GM23338 (cell line): ENCODE results near the gene COL4A1. TPM values are rescaled to one million over a fixed set of nuclear protein-coding genes. Genes with fewer than 3 reads are reported as not detected.

Source experiments
- ATAC-seq: fragments of 200-7000 bp; cut with Tn5 transposase; 3 replicates; pipeline ENCODE4 v1.9.1; 2020
- DNase-seq: peaks from one replicate; pipeline ENCODE4 v3.0.0-alpha.2; 2015; ENCODE audit warnings: low spot score
- H2AFZ ChIP-seq: fragments of 200-600 bp; sonication (generic); 2 replicates; pipeline ENCODE4 v1.8.0; 2016; ENCODE audit warnings: antibody characterized with exemption, mild to moderate bottlenecking, moderate library complexity
- H3F3A ChIP-seq: fragments of 200-600 bp; sonication (generic); replicated peaks from 2 replicates; pipeline ENCODE4 v1.8.0; 2017; ENCODE audit warnings: antibody characterized with exemption, mixed run types, low read depth
- H3K27ac ChIP-seq: fragments of 200-600 bp; sonication (generic); 2 replicates; pipeline ENCODE4 v1.6.1; 2016; ENCODE audit warnings: low read depth
- H3K27me3 ChIP-seq: fragments of 200-600 bp; sonication (generic); 2 replicates; pipeline ENCODE4 v1.8.0; 2016; ENCODE audit warnings: mild to moderate bottlenecking, mixed run types, moderate library complexity; ENCODE audit not compliant: insufficient read depth
- H3K36me3 ChIP-seq: fragments of 200-600 bp; sonication (generic); 2 replicates; pipeline ENCODE4 v1.8.0; 2016; ENCODE audit warnings: mild to moderate bottlenecking; ENCODE audit not compliant: insufficient read depth
- H3K4me1 ChIP-seq: fragments of 200-600 bp; sonication (generic); 2 replicates; pipeline ENCODE4 v1.8.0; 2016; ENCODE audit warnings: mild to moderate bottlenecking, moderate library complexity; ENCODE audit not compliant: insufficient read depth
- H3K4me2 ChIP-seq: fragments of 200-600 bp; sonication (generic); 2 replicates; pipeline ENCODE4 v1.7.1; 2017; ENCODE audit warnings: mixed run types
- H3K4me3 ChIP-seq: fragments of 200-600 bp; sonication (generic); 2 replicates; pipeline ENCODE4 v1.6.1; 2016; ENCODE audit warnings: mixed run types
- H3K79me2 ChIP-seq: fragments of 200-600 bp; sonication (generic); replicated peaks from 2 replicates; pipeline ENCODE4 v1.8.0; 2017; ENCODE audit warnings: mild to moderate bottlenecking; ENCODE audit not compliant: insufficient read depth
- H3K9me2 ChIP-seq: fragments of 200-600 bp; sonication (generic); 2 replicates; pipeline ENCODE4 v1.8.0; 2017; ENCODE audit not compliant: insufficient read depth
- H4K20me1 ChIP-seq: fragments of 200-600 bp; sonication (generic); replicated peaks from 2 replicates; pipeline ENCODE4 v1.8.0; 2017; ENCODE audit warnings: mild to moderate bottlenecking; ENCODE audit not compliant: insufficient read depth
- H3K27ac Mint-ChIP-seq: 2 replicates; pipeline ENCODE4 v1.8.0; 2020; ENCODE audit warnings: inconsistent platforms, mild to moderate bottlenecking, moderate library complexity, mixed read lengths
- H3K27me3 Mint-ChIP-seq: 3 replicates; pipeline ENCODE4 v1.8.0; 2022; ENCODE audit warnings: low read depth, mild to moderate bottlenecking, moderate library complexity, mixed read lengths, inconsistent platforms; ENCODE audit not compliant: insufficient read depth, poor library complexity
- H3K36me3 Mint-ChIP-seq: 3 replicates; pipeline ENCODE4 v1.8.0; 2021; ENCODE audit warnings: low read depth, mild to moderate bottlenecking, inconsistent platforms, moderate library complexity, mixed read lengths
- H3K4me1 Mint-ChIP-seq: 3 replicates; pipeline ENCODE4 v1.8.0; 2020; ENCODE audit warnings: mild to moderate bottlenecking, inconsistent platforms, mixed read lengths
- H3K4me3 Mint-ChIP-seq: 3 replicates; pipeline ENCODE4 v1.8.0; 2021; ENCODE audit warnings: moderate library complexity, mild to moderate bottlenecking, inconsistent platforms, mixed read lengths
- H3K9me3 Mint-ChIP-seq: 3 replicates; pipeline ENCODE4 v1.8.0; 2020; ENCODE audit warnings: moderate library complexity, mild to moderate bottlenecking, inconsistent platforms, mixed read lengths
- CREB1 ChIP-seq: fragments of 250-450 bp; sonication (Bioruptor Pico); IDR thresholded peaks from 2 replicates; pipeline ENCODE4 v1.5.0; 2020; ENCODE audit warnings: low read depth, mild to moderate bottlenecking, moderate library complexity
- EZH2phosphoT487 ChIP-seq: fragments of 200-600 bp; sonication (generic); IDR thresholded peaks from one replicate; pipeline ENCODE4 v1.8.1; 2018; ENCODE audit warnings: antibody characterized with exemption; ENCODE audit not compliant: unreplicated experiment
- JUNB ChIP-seq: IDR thresholded peaks from one replicate; pipeline ENCODE4 v1.6.1; 2016; ENCODE audit warnings: antibody characterized with exemption; ENCODE audit not compliant: unreplicated experiment
- NANOG ChIP-seq: IDR thresholded peaks from 2 replicates; pipeline ENCODE4 v1.6.1; 2016; ENCODE audit warnings: antibody characterized with exemption, borderline replicate concordance
- POLR2AphosphoS5 ChIP-seq: IDR thresholded peaks from 2 replicates; pipeline ENCODE4 v1.6.1; 2016; ENCODE audit warnings: antibody characterized with exemption, low read depth
- STAT1 ChIP-seq: IDR thresholded peaks from one replicate; pipeline ENCODE4 v1.6.1; 2016; ENCODE audit warnings: antibody characterized with exemption; ENCODE audit not compliant: unreplicated experiment
- ZNF114 ChIP-seq: fragments of 250-450 bp; sonication (Bioruptor Pico); IDR thresholded peaks from 2 replicates; pipeline ENCODE4 v1.5.0; 2020; ENCODE audit warnings: mild to moderate bottlenecking, moderate library complexity
- polyA plus RNA-seq: library from polyadenylated mRNA; unstranded; fragments of >200 nt; fragmentation: Nextera tagmentation; extraction: Ambion mirVana; gene quantifications from 2 replicates; pipeline ENCODE4 v1.2.1, GENCODE V29; 2016
- total RNA-seq: library from RNA; depleted of rRNA; stranded (reverse); fragments of >200 nt; shearing (Covaris generic); gene quantifications from 2 replicates; pipeline ENCODE4 v1.2.3, GENCODE V29; 2014
- TF ChIP-seq, protein P1 (sequence below): IDR thresholded peaks from one replicate; pipeline ENCODE4 v1.6.1; 2018; ENCODE audit warnings: antibody characterized with exemption; ENCODE audit not compliant: unreplicated experiment
- TF ChIP-seq, protein P2 (sequence below): fragments of 250-450 bp; sonication (Bioruptor Pico); IDR thresholded peaks from 2 replicates; pipeline ENCODE4 v1.5.0; 2020; ENCODE audit warnings: mild to moderate bottlenecking, moderate library complexity
- TF ChIP-seq, protein P3 (sequence below), 2 experiments: fragments of 200-600 bp in 1 of 2; sonication (generic) in 1 of 2; conservative IDR thresholded peaks; 2 replicates each; pipeline versions ENCODE4 v1.5.1 to v1.6.1; 2016 to 2017; ENCODE audit warnings: antibody characterized with exemption in 2 of 2, low read depth in 2 of 2, mild to moderate bottlenecking in 2 of 2, moderate library complexity in 1 of 2
- TF ChIP-seq, protein P4 (sequence below): IDR thresholded peaks from 2 replicates; pipeline ENCODE4 v1.6.1; 2016; ENCODE audit warnings: antibody characterized with exemption

Gene COL4A1
- total and polyA plus RNA-seq, 2 experiments from 2014 or later = 39.1 to 110 TPM

DNA sequence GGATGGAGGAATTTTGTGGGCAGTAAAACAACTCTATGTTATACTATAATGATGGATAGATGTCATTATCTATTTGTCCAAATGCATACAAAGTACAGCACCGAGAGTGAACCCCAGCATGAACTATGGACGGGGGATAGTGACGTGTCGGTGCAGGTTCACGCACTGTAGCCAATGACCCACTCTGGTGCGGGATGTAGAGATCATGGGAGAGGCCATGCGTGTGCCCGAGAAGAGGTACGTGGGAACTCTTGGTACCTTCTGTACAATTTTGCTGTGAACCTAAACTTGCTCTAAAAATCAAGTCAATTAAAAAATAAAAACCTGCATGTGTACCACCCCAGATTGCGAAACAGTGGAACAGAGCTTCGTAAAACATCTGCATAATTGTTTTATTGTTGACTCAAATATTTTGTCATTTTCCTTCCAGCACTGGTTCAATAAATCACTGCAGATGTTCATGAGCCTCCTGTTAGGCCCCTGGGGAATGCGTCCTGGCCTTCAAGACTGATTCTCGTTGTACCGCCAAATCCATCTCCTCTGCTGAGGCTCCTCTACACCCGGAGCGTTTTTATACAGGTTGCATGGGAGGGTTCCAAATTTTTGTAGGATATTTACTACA, 30.9 kb downstream of the COL4A1 start (continued):
- TF ChIP-seq, protein P1, sequence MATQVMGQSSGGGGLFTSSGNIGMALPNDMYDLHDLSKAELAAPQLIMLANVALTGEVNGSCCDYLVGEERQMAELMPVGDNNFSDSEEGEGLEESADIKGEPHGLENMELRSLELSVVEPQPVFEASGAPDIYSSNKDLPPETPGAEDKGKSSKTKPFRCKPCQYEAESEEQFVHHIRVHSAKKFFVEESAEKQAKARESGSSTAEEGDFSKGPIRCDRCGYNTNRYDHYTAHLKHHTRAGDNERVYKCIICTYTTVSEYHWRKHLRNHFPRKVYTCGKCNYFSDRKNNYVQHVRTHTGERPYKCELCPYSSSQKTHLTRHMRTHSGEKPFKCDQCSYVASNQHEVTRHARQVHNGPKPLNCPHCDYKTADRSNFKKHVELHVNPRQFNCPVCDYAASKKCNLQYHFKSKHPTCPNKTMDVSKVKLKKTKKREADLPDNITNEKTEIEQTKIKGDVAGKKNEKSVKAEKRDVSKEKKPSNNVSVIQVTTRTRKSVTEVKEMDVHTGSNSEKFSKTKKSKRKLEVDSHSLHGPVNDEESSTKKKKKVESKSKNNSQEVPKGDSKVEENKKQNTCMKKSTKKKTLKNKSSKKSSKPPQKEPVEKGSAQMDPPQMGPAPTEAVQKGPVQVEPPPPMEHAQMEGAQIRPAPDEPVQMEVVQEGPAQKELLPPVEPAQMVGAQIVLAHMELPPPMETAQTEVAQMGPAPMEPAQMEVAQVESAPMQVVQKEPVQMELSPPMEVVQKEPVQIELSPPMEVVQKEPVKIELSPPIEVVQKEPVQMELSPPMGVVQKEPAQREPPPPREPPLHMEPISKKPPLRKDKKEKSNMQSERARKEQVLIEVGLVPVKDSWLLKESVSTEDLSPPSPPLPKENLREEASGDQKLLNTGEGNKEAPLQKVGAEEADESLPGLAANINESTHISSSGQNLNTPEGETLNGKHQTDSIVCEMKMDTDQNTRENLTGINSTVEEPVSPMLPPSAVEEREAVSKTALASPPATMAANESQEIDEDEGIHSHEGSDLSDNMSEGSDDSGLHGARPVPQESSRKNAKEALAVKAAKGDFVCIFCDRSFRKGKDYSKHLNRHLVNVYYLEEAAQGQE = no peak
- TF ChIP-seq CREB1 (CRISPR knock-in tag) (no peak), EZH2phosphoT487 (no peak), ZNF114 (CRISPR knock-in tag) (no peak), JUNB (no peak), NANOG (no peak), STAT1 (no peak), POLR2AphosphoS5 (no peak)

DNA sequence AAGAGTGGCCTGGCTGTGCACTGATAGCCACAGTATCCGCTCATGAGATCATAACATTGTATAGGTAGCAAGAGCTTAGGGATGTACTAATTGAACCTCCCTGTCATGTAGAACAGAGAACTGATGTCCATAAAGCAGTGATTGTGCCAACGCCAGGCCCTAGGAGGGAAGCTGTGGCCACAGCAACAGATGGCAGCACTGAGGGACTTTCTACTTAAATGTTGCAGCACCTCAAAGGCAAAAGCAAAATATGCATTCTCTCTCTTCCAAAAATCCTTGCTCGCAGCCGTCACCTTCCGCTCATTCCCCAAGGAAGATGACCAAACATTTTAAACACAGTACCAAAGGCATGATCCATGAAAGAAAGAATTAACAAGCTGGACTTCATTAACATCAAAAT, 32.3 kb downstream of the COL4A1 start:
- Histone ChIP-seq H2AFZ (no peak overlapping the region), H3K27me3 (no peaks in the 10 kb centered on the region), H3F3A (no peaks in the 10 kb centered on the region), H3K9me2 (no peaks in the 10 kb centered on the region), H3K4me2 (no peak overlapping the region), H3K27ac (no peak overlapping the region), H3K4me1 (no peaks in the 10 kb centered on the region; the same call in 1 of the 2 replicates), H3K4me3 (no peak overlapping the region), H4K20me1 (peaks cover 9% of the 10 kb centered on the region), H3K79me2 (peaks cover 40% of the 10 kb centered on the region), H3K36me3 (no peaks in the 10 kb centered on the region)
- H3K4me1 Mint-ChIP-seq = peaks cover 22% of the 10 kb centered on the region
- H3K4me3 Mint-ChIP-seq = no peak overlapping the region
- H3K9me3 Mint-ChIP-seq = no peaks in the 10 kb centered on the region
- no peaks in the 10 kb centered on the region for H3K27me3 Mint-ChIP-seq
- H3K36me3 Mint-ChIP-seq = no peaks in the 10 kb centered on the region
- peak; percentile 59 for ATAC-seq
- peak; percentile 41 for DNase-seq
- TF ChIP-seq JUNB = no peak
- TF ChIP-seq, protein P2, sequence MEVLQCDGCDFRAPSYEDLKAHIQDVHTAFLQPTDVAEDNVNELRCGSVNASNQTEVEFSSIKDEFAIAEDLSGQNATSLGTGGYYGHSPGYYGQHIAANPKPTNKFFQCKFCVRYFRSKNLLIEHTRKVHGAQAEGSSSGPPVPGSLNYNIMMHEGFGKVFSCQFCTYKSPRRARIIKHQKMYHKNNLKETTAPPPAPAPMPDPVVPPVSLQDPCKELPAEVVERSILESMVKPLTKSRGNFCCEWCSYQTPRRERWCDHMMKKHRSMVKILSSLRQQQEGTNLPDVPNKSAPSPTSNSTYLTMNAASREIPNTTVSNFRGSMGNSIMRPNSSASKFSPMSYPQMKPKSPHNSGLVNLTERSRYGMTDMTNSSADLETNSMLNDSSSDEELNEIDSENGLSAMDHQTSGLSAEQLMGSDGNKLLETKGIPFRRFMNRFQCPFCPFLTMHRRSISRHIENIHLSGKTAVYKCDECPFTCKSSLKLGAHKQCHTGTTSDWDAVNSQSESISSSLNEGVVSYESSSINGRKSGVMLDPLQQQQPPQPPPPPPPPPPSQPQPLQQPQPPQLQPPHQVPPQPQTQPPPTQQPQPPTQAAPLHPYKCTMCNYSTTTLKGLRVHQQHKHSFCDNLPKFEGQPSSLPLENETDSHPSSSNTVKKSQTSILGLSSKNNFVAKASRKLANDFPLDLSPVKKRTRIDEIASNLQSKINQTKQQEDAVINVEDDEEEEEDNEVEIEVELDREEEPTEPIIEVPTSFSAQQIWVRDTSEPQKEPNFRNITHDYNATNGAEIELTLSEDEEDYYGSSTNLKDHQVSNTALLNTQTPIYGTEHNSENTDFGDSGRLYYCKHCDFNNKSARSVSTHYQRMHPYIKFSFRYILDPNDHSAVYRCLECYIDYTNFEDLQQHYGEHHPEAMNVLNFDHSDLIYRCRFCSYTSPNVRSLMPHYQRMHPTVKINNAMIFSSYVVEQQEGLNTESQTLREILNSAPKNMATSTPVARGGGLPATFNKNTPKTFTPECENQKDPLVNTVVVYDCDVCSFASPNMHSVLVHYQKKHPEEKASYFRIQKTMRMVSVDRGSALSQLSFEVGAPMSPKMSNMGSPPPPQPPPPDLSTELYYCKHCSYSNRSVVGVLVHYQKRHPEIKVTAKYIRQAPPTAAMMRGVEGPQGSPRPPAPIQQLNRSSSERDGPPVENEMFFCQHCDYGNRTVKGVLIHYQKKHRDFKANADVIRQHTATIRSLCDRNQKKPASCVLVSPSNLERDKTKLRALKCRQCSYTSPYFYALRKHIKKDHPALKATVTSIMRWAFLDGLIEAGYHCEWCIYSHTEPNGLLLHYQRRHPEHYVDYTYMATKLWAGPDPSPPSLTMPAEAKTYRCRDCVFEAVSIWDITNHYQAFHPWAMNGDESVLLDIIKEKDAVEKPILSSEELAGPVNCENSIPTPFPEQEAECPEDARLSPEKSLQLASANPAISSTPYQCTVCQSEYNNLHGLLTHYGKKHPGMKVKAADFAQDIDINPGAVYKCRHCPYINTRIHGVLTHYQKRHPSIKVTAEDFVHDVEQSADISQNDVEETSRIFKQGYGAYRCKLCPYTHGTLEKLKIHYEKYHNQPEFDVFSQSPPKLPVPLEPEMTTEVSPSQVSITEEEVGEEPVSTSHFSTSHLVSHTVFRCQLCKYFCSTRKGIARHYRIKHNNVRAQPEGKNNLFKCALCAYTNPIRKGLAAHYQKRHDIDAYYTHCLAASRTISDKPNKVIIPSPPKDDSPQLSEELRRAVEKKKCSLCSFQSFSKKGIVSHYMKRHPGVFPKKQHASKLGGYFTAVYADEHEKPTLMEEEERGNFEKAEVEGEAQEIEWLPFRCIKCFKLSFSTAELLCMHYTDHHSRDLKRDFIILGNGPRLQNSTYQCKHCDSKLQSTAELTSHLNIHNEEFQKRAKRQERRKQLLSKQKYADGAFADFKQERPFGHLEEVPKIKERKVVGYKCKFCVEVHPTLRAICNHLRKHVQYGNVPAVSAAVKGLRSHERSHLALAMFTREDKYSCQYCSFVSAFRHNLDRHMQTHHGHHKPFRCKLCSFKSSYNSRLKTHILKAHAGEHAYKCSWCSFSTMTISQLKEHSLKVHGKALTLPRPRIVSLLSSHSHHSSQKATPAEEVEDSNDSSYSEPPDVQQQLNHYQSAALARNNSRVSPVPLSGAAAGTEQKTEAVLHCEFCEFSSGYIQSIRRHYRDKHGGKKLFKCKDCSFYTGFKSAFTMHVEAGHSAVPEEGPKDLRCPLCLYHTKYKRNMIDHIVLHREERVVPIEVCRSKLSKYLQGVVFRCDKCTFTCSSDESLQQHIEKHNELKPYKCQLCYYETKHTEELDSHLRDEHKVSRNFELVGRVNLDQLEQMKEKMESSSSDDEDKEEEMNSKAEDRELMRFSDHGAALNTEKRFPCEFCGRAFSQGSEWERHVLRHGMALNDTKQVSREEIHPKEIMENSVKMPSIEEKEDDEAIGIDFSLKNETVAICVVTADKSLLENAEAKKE (CRISPR knock-in tag) = no peak
- TF ChIP-seq, protein P3, sequence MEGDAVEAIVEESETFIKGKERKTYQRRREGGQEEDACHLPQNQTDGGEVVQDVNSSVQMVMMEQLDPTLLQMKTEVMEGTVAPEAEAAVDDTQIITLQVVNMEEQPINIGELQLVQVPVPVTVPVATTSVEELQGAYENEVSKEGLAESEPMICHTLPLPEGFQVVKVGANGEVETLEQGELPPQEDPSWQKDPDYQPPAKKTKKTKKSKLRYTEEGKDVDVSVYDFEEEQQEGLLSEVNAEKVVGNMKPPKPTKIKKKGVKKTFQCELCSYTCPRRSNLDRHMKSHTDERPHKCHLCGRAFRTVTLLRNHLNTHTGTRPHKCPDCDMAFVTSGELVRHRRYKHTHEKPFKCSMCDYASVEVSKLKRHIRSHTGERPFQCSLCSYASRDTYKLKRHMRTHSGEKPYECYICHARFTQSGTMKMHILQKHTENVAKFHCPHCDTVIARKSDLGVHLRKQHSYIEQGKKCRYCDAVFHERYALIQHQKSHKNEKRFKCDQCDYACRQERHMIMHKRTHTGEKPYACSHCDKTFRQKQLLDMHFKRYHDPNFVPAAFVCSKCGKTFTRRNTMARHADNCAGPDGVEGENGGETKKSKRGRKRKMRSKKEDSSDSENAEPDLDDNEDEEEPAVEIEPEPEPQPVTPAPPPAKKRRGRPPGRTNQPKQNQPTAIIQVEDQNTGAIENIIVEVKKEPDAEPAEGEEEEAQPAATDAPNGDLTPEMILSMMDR (conservative IDR thresholded peaks at IDR 0.05; ENCODE audit: low read depth in 2 of 2) = peak; percentile 43 to 57
- TF ChIP-seq, protein P4, sequence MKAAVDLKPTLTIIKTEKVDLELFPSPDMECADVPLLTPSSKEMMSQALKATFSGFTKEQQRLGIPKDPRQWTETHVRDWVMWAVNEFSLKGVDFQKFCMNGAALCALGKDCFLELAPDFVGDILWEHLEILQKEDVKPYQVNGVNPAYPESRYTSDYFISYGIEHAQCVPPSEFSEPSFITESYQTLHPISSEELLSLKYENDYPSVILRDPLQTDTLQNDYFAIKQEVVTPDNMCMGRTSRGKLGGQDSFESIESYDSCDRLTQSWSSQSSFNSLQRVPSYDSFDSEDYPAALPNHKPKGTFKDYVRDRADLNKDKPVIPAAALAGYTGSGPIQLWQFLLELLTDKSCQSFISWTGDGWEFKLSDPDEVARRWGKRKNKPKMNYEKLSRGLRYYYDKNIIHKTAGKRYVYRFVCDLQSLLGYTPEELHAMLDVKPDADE = no peak
- no peak overlapping the region; the same call in 1 of the 2 replicates for H3K27ac Mint-ChIP-seq
